Fibroblast of pulmonary artery (primary cell): ENCODE results near the gene PFN1.

Experiments used
- DNase-seq: peaks from one replicate; pipeline ENCODE4 v3.0.0-alpha.2; 2010; ENCODE audit warnings: low read depth
- H3K4me3 ChIP-seq: replicated peaks from 2 replicates; pipeline ENCODE4 v1.5.1; 2011; ENCODE audit warnings: low read depth, mild to moderate bottlenecking, control low read depth, low read length, moderate library complexity
- CTCF ChIP-seq: IDR thresholded peaks from 2 replicates; pipeline ENCODE4 v1.5.1; 2011; ENCODE audit warnings: mild to moderate bottlenecking, control low read depth, low read length, inconsistent platforms; ENCODE audit errors: missing control alignments

The PFN1 gene

GRCh38 chr17:4939796-4940554 is 8.4 kb downstream of the PFN1 start, which contains the start of the genes RNF167 and SLC25A11:
TSS of gene RNF167 (plus strand) at chr17:4940268. CDS start at chr17:4940910, 642 bp downstream.
TSS of gene SLC25A11 (minus strand) at chr17:4940046. CDS start at chr17:4939910, 136 bp downstream.
- DNase-seq, result peak; percentile 100
- TF ChIP-seq CTCF, result no peak

GRCh38 chr17:4939546-4939795 is 8.9 kb downstream of the PFN1 start:
- peak; percentile 19 for DNase-seq
- peak overlapping the region; percentile 88 for H3K4me3 ChIP-seq
- TF ChIP-seq CTCF, result no peak

More at GRCh38 chr17:4939796-4940554, 8.4 kb downstream of the PFN1 start, which contains the start of the genes RNF167 and SLC25A11:
- H3K4me3 ChIP-seq, result peak within 1 kb of the TSS; percentile 88

- peak overlapping the region; percentile 88 for H3K4me3 ChIP-seq
- TF ChIP-seq CTCF, result no peak
- DNase-seq, result no peak
Measured at GRCh38 chr17:4938688-4939545, 9.4 kb downstream of the PFN1 start.

GRCh38 chr17:4938069-4938491 is 10.2 kb downstream of the PFN1 start:
- H3K4me3 ChIP-seq, result no peak overlapping the region
- no peak for TF ChIP-seq CTCF
- no peak for DNase-seq

GRCh38 chr17:4937553-4937952 is 10.8 kb downstream of the PFN1 start:
- no peak for DNase-seq
- TF ChIP-seq CTCF, result no peak
- no peak overlapping the region for H3K4me3 ChIP-seq

- no peak overlapping the region for H3K4me3 ChIP-seq
- DNase-seq, result no peak
- TF ChIP-seq CTCF, result no peak
Measured at GRCh38 chr17:4936436-4936835, 11.9 kb downstream of the PFN1 start.
